Osteocyte (in vitro differentiated cells): Measurements from ENCODE around the gene MYEOV. TPM values are rescaled to one million over a fixed set of nuclear protein-coding genes. Genes with fewer than 3 reads are reported as not detected.
A peak's percentile ranks its signal among the peaks of the same experiment; 100 is the strongest.

Experiments
- DNase-seq: peaks from one replicate; pipeline ENCODE4 v3.0.0; 2021; ENCODE audit warnings: mixed read lengths; ENCODE audit not compliant: unreplicated experiment; ENCODE audit errors: extremely low spot score
- H3K27ac Mint-ChIP-seq: one replicate; pipeline ENCODE4 v1.8.0; 2021; ENCODE audit warnings: mild to moderate bottlenecking, mixed read lengths; ENCODE audit not compliant: unreplicated experiment
- H3K27me3 Mint-ChIP-seq: one replicate; pipeline ENCODE4 v1.8.0; 2021; ENCODE audit warnings: mixed read lengths; ENCODE audit not compliant: unreplicated experiment
- H3K36me3 Mint-ChIP-seq: one replicate; pipeline ENCODE4 v1.8.0; 2021; ENCODE audit warnings: mixed read lengths; ENCODE audit not compliant: unreplicated experiment
- H3K4me1 Mint-ChIP-seq: one replicate; pipeline ENCODE4 v1.8.0; 2021; ENCODE audit warnings: mixed read lengths; ENCODE audit not compliant: unreplicated experiment
- H3K4me3 Mint-ChIP-seq: one replicate; pipeline ENCODE4 v1.8.0; 2021; ENCODE audit warnings: mild to moderate bottlenecking, moderate library complexity, mixed read lengths; ENCODE audit not compliant: unreplicated experiment
- H3K9me3 Mint-ChIP-seq: one replicate; pipeline ENCODE4 v1.8.0; 2021; ENCODE audit warnings: mixed read lengths; ENCODE audit not compliant: unreplicated experiment
- total RNA-seq: library from RNA; stranded (reverse); gene quantifications from 2 replicates; pipeline ENCODE4 v1.2.1, GENCODE V29; 2021
- TF ChIP-seq, protein P1 (sequence below): fragments of 200-600 bp; sonication (generic); IDR thresholded peaks from 2 replicates; pipeline ENCODE4 v1.5.0; 2021; ENCODE audit warnings: antibody characterized with exemption, mild to moderate bottlenecking, moderate library complexity

The MYEOV gene
- total RNA-seq, 1 donor from 2014 or later = 1.8 TPM

DNA sequence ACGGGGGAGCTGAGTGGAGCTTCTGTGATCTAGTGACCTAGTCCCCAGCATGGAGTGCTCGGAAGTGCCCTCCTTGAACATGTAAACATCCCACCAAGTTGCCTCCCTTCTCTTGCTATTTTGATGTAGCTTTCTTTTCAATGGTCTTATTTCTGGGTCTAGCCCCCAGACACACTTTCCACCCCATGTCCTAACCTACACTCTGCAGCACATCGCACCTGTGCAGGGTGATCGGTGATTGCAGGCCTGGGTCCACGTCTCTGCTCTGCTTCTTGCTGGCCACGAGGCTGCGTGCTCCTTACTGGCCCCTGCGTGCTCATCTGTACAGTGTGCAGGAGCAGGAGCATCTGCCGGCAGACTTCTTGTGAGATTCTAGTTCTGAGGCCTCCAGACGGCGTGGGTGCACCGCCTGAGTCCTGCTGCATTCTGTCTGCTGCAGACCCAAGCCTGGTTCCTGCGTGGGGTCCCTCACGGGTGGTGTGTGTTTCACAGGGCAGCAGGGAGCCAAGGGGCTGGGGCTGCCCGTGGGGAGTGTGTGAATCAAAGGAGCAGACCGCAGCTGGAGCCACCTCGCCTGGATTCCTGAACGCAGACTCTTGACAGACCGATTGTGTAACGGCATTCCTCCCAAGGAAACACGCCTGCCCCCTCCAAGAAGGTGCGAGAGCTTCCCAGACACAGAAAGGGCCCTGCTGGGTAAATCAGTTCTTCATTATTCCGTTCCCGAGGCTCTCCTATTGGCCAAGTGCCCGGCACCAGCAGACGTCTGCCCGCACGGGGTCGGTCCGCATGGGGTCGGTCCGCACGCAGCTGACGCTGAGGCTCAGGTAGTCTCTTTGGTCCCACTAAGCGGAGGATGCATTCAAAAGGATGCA is 44.4 kb upstream of the MYEOV start:
- H3K27me3 Mint-ChIP-seq = peaks cover 25% of the 10 kb centered on the region
- TF ChIP-seq, protein P1, sequence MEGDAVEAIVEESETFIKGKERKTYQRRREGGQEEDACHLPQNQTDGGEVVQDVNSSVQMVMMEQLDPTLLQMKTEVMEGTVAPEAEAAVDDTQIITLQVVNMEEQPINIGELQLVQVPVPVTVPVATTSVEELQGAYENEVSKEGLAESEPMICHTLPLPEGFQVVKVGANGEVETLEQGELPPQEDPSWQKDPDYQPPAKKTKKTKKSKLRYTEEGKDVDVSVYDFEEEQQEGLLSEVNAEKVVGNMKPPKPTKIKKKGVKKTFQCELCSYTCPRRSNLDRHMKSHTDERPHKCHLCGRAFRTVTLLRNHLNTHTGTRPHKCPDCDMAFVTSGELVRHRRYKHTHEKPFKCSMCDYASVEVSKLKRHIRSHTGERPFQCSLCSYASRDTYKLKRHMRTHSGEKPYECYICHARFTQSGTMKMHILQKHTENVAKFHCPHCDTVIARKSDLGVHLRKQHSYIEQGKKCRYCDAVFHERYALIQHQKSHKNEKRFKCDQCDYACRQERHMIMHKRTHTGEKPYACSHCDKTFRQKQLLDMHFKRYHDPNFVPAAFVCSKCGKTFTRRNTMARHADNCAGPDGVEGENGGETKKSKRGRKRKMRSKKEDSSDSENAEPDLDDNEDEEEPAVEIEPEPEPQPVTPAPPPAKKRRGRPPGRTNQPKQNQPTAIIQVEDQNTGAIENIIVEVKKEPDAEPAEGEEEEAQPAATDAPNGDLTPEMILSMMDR = no peak
- no peaks in the 10 kb centered on the region for H3K9me3 Mint-ChIP-seq
- no peak overlapping the region for H3K4me3 Mint-ChIP-seq
- peaks cover 3% of the 10 kb centered on the region for H3K4me1 Mint-ChIP-seq
- DNase-seq = peak; percentile 80
- no peaks in the 10 kb centered on the region for H3K36me3 Mint-ChIP-seq
- H3K27ac Mint-ChIP-seq = no peak overlapping the region

DNA sequence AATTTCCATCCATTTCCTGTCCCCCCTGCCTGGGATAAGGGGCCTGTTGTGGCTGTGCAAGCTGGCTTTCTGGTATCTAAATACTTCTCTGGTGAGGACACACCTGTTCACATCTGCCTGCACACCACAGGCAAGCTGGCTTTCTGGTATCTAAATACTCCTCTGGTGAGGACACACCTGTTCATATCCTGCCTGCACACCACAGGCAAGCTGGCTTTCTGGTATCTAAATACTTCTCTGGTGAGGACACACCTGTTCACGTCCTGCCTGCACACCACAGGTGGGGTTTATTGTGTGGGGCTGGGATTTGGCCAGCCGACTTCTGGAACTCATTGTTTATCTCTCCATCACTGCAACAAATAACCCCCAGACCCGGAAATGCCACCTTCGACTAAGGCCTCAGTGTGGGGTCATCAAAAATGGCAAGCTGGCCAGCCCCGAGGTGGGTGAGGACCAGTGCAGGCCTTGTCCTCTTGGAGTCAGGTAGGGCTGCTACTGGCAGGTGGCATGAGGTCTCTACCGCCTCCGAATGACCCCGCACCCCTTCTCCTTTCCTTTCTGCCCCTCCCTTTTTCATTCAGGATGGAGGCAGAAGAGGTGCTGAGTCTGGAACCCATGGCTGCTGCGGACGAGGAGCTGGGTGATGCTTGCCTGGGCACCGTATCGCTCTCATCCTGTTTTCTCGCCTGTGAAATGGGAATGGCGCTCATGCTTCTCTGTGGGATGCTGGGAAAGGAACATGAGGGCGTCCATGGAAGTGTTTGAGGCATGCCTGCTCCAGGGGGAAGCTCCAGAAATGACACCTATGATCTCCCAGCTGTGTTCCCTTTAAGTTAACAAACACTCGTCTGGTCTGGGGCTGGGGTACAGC is 43.5 kb upstream of the MYEOV start:
- Mint-ChIP-seq H3K36me3 (no peaks in the 10 kb centered on the region), H3K4me3 (no peak overlapping the region), H3K9me3 (no peaks in the 10 kb centered on the region), H3K27me3 (peaks cover 30% of the 10 kb centered on the region), H3K4me1 (peaks cover 3% of the 10 kb centered on the region), H3K27ac (no peak overlapping the region)
- DNase-seq = no peak
- TF ChIP-seq, protein P1 = no peak

DNA sequence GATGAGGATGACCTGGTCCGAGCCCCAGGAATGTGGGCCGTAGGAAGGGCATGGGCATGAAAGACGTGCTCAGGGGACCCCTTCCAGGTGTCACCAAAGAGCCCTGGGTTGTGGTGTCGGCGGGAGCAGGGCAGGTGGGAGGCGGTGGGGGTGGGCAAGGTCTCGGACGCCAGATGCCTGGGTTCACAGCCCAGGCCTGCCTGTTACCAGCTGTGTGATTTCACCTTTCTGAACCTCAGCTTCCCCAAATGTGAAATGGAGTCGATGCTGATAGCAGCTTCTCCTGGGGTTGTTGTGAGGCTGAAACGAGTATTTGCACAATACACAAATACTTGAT is 42.9 kb upstream of the MYEOV start:
- Mint-ChIP-seq H3K4me1 (peaks cover 3% of the 10 kb centered on the region), H3K9me3 (no peaks in the 10 kb centered on the region), H3K27me3 (peaks cover 29% of the 10 kb centered on the region), H3K4me3 (no peak overlapping the region), H3K36me3 (no peaks in the 10 kb centered on the region), H3K27ac (no peak overlapping the region)
- DNase-seq = no peak
- TF ChIP-seq, protein P1 = no peak

DNA sequence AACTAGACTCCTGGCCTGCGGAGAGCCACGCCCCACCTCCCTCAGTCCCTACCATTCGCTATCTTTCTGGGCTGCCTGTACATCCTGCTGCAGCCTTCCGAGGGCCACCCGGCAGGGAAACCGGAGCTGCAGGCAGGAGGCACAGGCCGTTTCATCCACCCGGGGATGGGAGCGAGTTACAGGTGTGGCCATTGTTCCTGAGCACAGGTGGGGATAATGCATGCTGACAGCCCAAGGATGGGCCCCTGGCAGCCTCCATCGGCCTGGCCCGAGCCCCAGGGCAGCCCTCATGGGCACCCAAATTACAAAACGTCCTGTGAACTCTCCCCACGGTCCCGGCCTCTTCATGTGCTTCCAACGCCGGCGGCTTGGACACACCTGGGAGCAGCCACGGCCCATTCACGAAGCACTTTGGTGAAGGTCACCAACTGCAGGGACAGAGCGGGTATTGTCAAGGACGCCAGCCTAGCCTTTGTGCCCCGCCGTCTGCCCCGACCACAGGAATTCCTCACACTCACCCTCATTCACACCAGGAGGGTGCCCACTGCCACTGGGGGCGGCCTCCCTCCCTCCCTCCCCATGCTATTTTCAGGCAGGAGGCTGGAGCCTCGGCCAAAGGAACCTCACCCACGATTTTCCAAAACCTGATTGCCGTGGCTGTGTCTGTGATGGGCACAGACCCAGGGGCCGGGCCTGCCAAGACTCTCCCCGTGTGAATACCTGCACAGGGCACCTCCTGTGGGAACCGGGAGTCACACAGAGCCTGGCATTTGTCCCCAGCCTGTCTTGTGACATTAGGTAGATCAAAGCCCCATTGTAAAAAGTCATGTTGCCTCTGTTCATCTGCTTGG is 42.1 kb upstream of the MYEOV start:
- H3K9me3 Mint-ChIP-seq = no peaks in the 10 kb centered on the region
- no peak for DNase-seq
- TF ChIP-seq, protein P1 = no peak
- peaks cover 3% of the 10 kb centered on the region for H3K4me1 Mint-ChIP-seq
- no peaks in the 10 kb centered on the region for H3K36me3 Mint-ChIP-seq
- H3K27ac Mint-ChIP-seq = no peak overlapping the region
- H3K27me3 Mint-ChIP-seq = peaks cover 26% of the 10 kb centered on the region
- no peak overlapping the region for H3K4me3 Mint-ChIP-seq
